ENCODE data around the gene PRR13.
A peak's percentile ranks its signal among the peaks of the same experiment; 100 is the strongest.
"Not testable (repeated sequence)": the region's sequence is repeated elsewhere in the genome, so short reads cannot be mapped to it uniquely, and the experiment has no call there.

PRR13 gene

DNA sequence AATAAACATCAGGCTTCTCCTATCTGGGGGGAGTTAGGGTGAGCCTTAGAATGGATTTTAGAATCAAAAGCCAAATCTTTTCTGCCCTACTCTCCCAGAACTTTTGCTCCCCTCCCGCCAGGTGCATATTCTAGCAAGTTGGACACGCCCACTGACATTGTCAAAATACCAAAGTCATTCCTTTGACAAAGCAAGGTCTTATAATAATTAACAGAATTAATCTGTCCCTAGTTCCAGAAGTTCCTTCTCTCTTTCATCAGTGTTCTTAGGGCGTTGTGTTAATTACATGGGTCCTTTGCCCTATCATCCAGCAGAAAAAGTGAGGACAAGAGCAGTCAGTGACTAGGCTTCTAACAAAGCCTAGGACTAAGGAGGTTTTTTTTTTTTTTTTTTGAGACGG is 2.4 kb downstream of the PRR13 start:
- no peak for DNase-seq (ENCODE audit: low read depth)
- Histone ChIP-seq H3K27me3 (replicated peaks; ENCODE audit: control insufficient read depth, insufficient read depth, low read length) (no peaks in the 10 kb centered on the region), H3K9ac (ENCODE audit: low read length) (no peak overlapping the region), H3K4me1 (ENCODE audit: control insufficient read depth, insufficient read depth, low read length) (peaks cover 16% of the 10 kb centered on the region), H3K4me3 (ENCODE audit: low read length) (no peak overlapping the region), H3K36me3 (ENCODE audit: control insufficient read depth, insufficient read depth, low read length, severe bottlenecking) (peaks cover 41% of the 10 kb centered on the region), H3K9me3 (ENCODE audit: control insufficient read depth, low read length) (no peaks in the 10 kb centered on the region)

DNA sequence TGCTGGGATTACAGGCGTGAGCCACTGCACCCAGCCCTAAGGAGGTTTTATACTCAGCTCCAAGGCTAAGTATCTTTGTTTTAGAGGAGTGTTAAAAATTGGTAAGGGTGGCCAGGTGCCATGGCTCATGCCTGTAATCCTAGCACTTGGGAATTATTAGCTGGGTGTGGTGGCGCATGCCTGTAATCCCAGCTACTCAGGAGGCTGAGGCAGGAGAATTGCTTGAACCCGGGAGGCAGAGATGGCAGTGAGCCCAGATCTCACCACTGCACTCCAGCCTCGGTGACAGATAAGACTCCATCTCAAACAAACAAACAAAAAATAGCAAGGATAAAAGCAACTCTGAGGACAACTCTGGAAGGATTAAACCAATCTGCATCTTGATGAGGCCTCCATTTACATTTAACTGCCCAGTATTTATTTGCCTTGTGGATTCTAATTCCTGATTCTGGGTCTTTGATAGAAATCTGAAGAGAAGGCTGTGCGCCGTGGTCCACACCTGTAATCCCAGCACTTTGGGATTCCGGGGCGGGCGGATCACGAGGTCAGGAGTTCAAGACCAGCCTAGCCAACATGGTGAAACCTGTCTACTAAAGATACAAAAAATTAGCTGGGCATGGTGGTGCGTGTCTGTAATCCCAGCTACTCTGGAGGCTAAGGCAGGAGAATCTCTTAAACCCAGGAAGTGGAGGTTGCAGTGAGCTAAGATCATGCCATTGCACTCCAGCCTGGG is 3.2 kb downstream of the PRR13 start:
- H3K4me3 ChIP-seq (ENCODE audit: low read length); H3K9ac ChIP-seq (ENCODE audit: low read length); H3K27me3 ChIP-seq (replicated peaks; ENCODE audit: control insufficient read depth, insufficient read depth, low read length); H3K9me3 ChIP-seq (ENCODE audit: control insufficient read depth, low read length); DNase-seq (ENCODE audit: low read depth): not testable (repeated sequence)
- peaks cover 16% of the 10 kb centered on the region for H3K4me1 ChIP-seq (ENCODE audit: control insufficient read depth, insufficient read depth, low read length)
- peaks cover 41% of the 10 kb centered on the region for H3K36me3 ChIP-seq (ENCODE audit: control insufficient read depth, insufficient read depth, low read length, severe bottlenecking)

DNA sequence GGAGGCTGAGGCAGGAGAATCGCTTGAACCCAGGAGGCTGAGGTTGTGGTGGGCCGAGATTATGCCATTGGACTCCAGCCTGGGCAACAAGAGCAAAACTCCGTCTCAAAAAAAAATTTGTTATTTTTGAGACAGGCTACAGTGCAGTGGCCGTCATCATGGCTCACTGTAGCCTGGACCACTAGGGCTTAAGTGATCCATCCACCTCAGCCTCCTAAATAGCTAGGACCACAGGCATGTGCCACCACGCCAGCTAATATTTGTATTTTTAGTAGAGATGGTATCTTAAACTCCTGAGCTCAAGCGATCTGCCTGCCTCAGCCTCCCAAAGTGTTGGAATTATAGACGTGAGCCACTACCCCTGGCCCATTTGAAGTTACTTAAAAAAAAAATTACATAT is 9.4 kb downstream of the PRR13 start:
- no peak for DNase-seq (ENCODE audit: low read depth)
- H3K27me3 ChIP-seq (replicated peaks; ENCODE audit: control insufficient read depth, insufficient read depth, low read length), result no peaks in the 10 kb centered on the region
- no peak overlapping the region for H3K9ac ChIP-seq (ENCODE audit: low read length)
- peaks cover 22% of the 10 kb centered on the region for H3K4me1 ChIP-seq (ENCODE audit: control insufficient read depth, insufficient read depth, low read length)
- peaks cover 40% of the 10 kb centered on the region for H3K36me3 ChIP-seq (ENCODE audit: control insufficient read depth, insufficient read depth, low read length, severe bottlenecking)
- H3K9me3 ChIP-seq (ENCODE audit: control insufficient read depth, low read length), result no peaks in the 10 kb centered on the region
- no peak overlapping the region for H3K4me3 ChIP-seq (ENCODE audit: low read length)

DNA sequence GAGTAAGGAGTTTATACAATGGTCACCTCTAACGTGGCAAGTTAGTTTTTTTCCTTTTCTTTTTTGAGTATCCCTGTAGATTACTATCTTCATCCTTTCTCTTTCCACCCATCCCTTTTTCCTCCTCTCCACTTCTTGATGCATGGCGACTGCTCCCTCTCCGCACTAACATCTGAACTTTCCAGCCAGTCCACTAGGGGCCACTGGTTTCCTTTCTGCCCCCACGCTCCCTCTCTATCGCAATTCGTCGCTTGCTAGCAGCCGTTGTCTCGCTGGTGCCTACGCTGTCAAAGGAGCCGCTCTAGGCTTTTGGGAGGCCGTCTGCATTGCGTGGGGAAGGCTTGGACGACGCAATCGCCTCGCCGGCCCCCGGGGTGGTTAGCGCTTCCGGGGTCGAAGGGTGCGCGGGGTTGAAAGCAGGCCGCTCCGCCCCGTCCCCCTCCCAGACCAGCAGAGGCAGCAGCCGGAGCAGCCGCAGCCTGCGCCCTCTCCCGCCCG is 10.2 kb downstream of the PRR13 start, which contains the start of gene PCBP2:
Gene PCBP2 (plus strand): TSS at position 442 of the 498 bp plus-strand sequence. CDS start 2,699 bp downstream, outside the sequence.
- Histone ChIP-seq H3K9me3 (ENCODE audit: control insufficient read depth, low read length) (no peaks in the 10 kb centered on the region), H3K36me3 (ENCODE audit: control insufficient read depth, insufficient read depth, low read length, severe bottlenecking) (peaks cover 41% of the 10 kb centered on the region), H3K4me3 (ENCODE audit: low read length) (peak within 1 kb of the TSS; percentile 88), H3K27me3 (replicated peaks; ENCODE audit: control insufficient read depth, insufficient read depth, low read length) (no peaks in the 10 kb centered on the region), H3K9ac (ENCODE audit: low read length) (peak within 1 kb of the TSS; percentile 95), H3K4me1 (ENCODE audit: control insufficient read depth, insufficient read depth, low read length) (peaks cover 22% of the 10 kb centered on the region)
- peak; percentile 100 for DNase-seq (ENCODE audit: low read depth)

DNA sequence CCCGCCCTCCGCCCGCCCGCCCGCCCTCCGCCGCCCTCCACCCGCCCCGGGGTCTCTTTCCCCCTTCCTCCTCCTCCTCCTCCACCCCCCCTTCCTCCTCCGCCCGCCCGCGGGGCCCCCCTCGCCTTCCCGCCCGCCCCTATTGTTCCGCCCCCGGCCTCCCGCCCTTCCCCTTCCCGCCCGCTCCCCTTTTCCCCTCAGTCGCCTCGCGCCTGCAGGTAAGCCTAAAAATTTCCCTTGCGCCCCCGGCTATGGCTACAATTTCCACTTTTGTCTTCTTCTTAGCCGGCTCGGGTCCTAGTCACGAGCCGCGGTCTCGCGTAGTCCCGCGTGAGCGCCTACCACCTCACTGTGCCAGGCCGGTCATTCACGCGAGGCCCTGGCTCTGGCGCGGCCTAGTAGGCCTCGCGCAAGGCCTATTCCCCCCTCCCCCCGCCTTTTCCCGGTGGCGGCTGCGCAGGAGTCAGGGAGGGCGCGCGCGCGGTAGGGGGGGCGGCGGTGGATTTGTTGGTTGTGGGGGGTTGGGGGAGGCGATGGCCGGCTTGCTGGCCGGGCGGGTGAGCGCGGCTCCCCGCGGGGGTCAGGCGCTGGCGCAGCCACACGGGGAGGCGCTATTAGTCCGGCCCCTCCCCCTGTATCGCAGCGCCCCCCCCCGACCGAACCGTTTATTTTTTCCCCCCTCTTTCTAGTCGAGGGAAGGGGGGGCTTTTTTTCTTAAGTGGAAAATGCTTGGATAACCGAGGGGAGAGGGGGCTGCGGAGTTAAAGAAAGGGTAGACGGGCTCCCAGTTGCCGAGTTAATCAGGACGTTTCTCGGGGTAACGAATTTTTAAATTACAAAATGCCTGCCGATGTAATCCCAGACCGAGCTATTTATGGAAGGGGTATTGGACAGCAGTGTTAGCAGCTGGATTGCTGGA is 10.9 kb downstream of the PRR13 start:
- no peaks in the 10 kb centered on the region for H3K9me3 ChIP-seq (ENCODE audit: control insufficient read depth, low read length)
- H3K36me3 ChIP-seq (ENCODE audit: control insufficient read depth, insufficient read depth, low read length, severe bottlenecking), result peaks cover 45% of the 10 kb centered on the region
- peak overlapping the region; percentile 95 for H3K9ac ChIP-seq (ENCODE audit: low read length)
- peak overlapping the region; percentile 88 for H3K4me3 ChIP-seq (ENCODE audit: low read length)
- no peaks in the 10 kb centered on the region for H3K27me3 ChIP-seq (replicated peaks; ENCODE audit: control insufficient read depth, insufficient read depth, low read length)
- H3K4me1 ChIP-seq (ENCODE audit: control insufficient read depth, insufficient read depth, low read length), result peaks cover 22% of the 10 kb centered on the region
- DNase-seq (ENCODE audit: low read depth), result peak; percentile 94

DNA sequence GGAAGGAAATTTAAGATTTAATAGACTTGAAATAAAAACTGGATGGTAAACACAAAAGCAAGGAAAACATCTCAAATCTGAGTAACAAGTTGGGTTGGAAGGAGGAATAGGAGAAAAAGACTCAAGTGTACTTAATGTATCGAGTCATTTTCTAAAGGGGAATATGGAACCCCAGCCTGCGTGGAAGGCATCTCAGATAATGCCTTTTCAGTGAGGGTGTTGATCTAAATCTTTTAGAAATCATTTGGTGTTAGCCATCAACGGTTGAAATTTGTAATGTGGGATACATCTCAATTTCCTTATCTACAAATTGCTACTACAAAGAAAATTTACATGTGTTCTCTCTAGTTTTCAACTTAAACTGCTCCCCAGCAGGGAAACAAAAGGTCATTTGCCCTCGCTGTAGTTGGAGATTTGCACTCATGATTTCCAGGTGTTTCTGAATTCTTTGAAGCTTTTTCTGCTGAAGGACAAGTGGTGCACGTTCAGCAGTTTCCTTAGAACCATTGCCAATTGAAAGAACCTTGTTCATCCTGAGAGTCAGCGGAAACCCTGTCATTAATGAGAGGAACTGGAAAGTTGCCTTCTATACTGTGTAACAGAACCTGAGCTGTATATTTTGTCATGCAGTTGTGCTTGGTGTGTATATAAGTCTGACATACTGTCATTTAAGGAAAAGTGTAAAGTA is 12.6 kb downstream of the PRR13 start:
- Histone ChIP-seq H3K9ac (ENCODE audit: low read length) (peak overlapping the region; percentile 95), H3K9me3 (ENCODE audit: control insufficient read depth, low read length) (no peaks in the 10 kb centered on the region), H3K4me3 (ENCODE audit: low read length) (peak overlapping the region; percentile 88), H3K4me1 (ENCODE audit: control insufficient read depth, insufficient read depth, low read length) (peaks cover 22% of the 10 kb centered on the region), H3K36me3 (ENCODE audit: control insufficient read depth, insufficient read depth, low read length, severe bottlenecking) (peaks cover 51% of the 10 kb centered on the region), H3K27me3 (replicated peaks; ENCODE audit: control insufficient read depth, insufficient read depth, low read length) (no peaks in the 10 kb centered on the region)
- no peak for DNase-seq (ENCODE audit: low read depth)

DNA sequence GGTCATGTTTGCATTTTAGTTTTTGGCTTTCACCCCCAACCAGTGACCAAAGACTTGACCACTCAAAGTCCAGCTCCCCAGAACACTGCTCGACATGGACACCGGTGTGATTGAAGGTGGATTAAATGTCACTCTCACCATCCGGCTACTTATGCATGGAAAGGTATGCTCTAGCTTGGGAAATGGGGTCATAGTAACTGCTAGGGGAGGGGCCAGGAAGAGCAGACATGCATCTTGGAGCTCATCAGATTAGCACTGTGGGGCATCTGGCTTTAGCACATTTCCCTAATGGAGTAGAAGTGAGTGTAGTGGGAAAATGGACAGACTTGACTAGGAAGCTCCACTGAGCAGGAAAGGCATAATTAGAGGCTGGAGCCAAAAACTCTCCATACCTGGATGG is 13.2 kb downstream of the PRR13 start:
- Histone ChIP-seq H3K36me3 (ENCODE audit: control insufficient read depth, insufficient read depth, low read length, severe bottlenecking) (peaks cover 57% of the 10 kb centered on the region), H3K9ac (ENCODE audit: low read length) (peak overlapping the region; percentile 95), H3K4me3 (ENCODE audit: low read length) (peak overlapping the region; percentile 88), H3K9me3 (ENCODE audit: control insufficient read depth, low read length) (no peaks in the 10 kb centered on the region), H3K27me3 (replicated peaks; ENCODE audit: control insufficient read depth, insufficient read depth, low read length) (no peaks in the 10 kb centered on the region), H3K4me1 (ENCODE audit: control insufficient read depth, insufficient read depth, low read length) (peaks cover 22% of the 10 kb centered on the region)
- no peak for DNase-seq (ENCODE audit: low read depth)

DNA sequence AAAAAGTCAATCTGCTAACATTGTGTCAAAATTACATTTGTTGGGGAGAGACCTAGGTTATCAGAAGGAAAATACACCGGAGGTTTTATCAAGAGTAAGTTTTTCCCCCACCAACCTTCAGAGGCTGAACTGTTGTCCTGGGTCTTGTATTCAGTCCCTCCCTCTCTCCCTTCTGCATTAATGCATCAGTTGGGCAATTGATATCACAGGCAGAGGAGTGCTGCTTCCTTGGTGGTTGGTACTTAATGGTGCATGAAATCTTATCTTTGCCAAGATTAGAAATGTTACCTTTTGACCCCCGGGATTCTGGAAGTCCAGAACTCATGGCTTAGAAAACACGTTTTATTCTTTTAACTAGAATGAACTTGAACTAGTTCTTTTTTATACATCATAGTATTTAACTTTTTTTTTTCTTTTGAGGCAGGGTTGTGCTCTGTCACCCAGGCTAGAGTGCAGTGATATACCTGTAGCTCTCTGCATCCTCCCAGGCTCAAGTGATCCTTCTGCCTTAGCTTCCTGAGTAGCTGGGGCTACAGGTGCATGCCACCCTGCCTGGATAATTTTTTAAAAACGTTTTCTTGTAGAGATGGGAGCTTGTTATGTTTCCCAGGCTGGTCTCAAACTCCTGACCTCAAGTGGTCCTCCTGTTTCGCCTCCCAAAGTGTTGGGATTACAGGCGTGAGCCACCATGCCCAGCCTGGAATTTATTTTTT is 15.3 kb downstream of the PRR13 start:
- no peak for DNase-seq (ENCODE audit: low read depth)

DNA sequence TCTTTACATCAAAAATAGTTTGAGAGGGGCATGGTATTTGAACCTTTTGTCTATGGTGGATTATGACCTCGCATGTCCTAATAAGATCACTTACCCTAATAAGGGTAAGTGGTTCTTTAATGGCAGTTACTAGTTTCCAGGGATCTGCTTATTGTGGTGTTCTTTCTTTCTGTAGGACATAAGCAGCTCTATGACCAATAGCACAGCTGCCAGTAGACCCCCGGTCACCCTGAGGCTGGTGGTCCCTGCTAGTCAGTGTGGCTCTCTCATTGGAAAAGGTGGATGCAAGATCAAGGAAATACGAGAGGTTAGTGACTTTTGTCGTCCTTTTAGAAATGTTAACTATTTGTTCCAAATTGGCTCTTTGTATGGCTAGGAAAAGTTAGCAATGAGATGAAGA is 17.6 kb downstream of the PRR13 start:
- no peak for DNase-seq (ENCODE audit: low read depth)
- Histone ChIP-seq H3K4me3 (ENCODE audit: low read length) (no peak overlapping the region), H3K27me3 (replicated peaks; ENCODE audit: control insufficient read depth, insufficient read depth, low read length) (no peaks in the 10 kb centered on the region), H3K9me3 (ENCODE audit: control insufficient read depth, low read length) (no peaks in the 10 kb centered on the region), H3K9ac (ENCODE audit: low read length) (no peak overlapping the region), H3K4me1 (ENCODE audit: control insufficient read depth, insufficient read depth, low read length) (peaks cover 26% of the 10 kb centered on the region), H3K36me3 (ENCODE audit: control insufficient read depth, insufficient read depth, low read length, severe bottlenecking) (peaks cover 100% of the 10 kb centered on the region)

More for the DNA sequence above, 15.3 kb downstream of the PRR13 start:
- no peaks in the 10 kb centered on the region for H3K9me3 ChIP-seq (ENCODE audit: control insufficient read depth, low read length)
- peaks cover 30% of the 10 kb centered on the region for H3K4me1 ChIP-seq (ENCODE audit: control insufficient read depth, insufficient read depth, low read length)
- peaks cover 78% of the 10 kb centered on the region for H3K36me3 ChIP-seq (ENCODE audit: control insufficient read depth, insufficient read depth, low read length, severe bottlenecking)
- H3K27me3 ChIP-seq (replicated peaks; ENCODE audit: control insufficient read depth, insufficient read depth, low read length), result no peaks in the 10 kb centered on the region
- no peak overlapping the region for H3K9ac ChIP-seq (ENCODE audit: low read length)
- H3K4me3 ChIP-seq (ENCODE audit: low read length), result no peak overlapping the region

DNA sequence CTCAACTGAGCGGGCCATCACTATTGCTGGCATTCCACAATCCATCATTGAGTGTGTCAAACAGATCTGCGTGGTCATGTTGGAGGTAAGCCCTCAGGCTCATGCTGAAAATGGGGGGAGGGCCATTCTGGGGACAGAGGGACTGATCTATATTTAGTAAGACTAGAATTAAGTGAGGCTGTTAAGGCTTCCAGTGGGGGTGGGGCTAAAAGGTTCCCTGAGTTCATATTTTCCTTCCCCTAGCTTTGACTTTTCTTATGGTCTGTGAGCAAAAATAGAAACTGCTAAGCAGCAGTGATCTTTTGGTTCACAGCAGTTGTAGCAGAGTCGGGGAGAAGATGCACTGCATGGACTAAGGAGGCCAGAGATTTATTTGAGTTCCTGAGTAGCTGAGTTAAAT is 19.5 kb downstream of the PRR13 start:
- Histone ChIP-seq H3K9me3 (ENCODE audit: control insufficient read depth, low read length) (no peaks in the 10 kb centered on the region), H3K4me3 (ENCODE audit: low read length) (no peak overlapping the region), H3K9ac (ENCODE audit: low read length) (peak overlapping the region; percentile 41), H3K27me3 (replicated peaks; ENCODE audit: control insufficient read depth, insufficient read depth, low read length) (no peaks in the 10 kb centered on the region), H3K36me3 (ENCODE audit: control insufficient read depth, insufficient read depth, low read length, severe bottlenecking) (peaks cover 99% of the 10 kb centered on the region), H3K4me1 (ENCODE audit: control insufficient read depth, insufficient read depth, low read length) (peaks cover 30% of the 10 kb centered on the region)
- DNase-seq (ENCODE audit: low read depth), result no peak

Measured in adipocyte (in vitro differentiated cells).